HG03439 (cell line): ENCODE measurements around the gene CEP112.

ENCODE experiments used
- ATAC-seq: cut with Tn5 transposase; IDR thresholded peaks from one replicate; pipeline ENCODE4 v1.9.1; 2021; ENCODE audit warnings: mild to moderate bottlenecking, moderate library complexity; ENCODE audit not compliant: unreplicated experiment

The CEP112 gene

DNA sequence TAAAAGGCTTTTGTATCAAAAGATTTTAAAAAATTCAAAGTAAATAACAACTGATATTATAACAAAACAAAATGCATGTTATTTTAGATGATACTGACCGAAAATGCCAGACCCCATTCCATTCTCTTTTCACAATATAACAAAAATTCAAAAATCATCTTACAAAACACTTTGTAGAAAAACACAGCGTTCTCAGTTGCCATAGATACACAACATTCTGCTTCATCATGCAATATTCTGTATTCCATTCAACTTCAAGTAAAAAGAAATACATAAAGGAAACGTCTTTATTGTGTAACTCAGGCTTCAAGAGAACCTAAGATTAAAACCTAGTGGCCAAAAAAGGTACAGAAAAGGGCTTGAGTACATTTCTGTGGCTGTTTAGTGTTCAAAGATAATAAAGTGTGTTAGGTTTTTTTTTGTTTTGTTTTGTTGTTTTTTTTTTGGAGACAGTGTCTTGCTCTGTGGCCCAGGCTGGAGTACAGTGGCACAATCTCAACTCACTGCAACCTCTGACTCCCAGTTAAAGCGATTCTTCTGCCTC lies 250.5 kb downstream of the CEP112 start:
- ATAC-seq, result no peak

DNA sequence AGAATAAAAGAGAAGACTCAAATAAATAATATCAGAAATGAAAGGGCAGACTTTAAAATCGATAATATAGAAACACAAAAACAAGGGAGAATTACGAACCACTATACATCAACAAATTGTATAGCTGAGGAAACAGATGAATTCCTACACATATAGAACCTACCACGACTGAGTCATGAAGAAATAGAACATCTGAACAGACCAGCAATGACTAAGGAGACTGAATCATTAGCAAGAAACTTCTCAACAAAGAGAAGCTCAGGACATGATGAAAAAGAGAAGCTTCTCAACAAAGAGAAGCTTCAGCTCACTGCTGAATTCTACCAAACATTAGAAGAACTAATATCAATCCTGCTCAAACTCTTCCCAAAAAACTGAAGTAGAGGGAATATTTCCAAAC lies 255.9 kb downstream of the CEP112 start:
- no peak for ATAC-seq

DNA sequence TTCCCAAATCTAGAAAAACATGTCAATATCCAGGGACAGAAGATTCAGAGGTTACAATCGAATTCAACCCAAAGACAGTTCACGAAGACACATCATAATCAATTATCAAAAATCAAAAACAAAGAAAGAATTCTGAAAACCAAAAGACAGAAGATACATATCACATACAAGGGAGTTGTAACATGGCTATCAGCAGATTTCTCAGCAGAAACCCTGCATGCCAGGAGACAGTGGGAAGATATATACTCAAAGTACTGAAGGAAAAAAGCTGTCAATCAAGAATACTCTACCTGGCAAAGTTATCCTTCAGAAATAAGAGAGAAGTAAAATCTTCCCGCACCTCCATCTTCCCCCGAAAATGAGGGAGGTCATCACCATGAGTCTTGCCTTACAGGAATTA lies 258.6 kb downstream of the CEP112 start:
- ATAC-seq, result no peak

DNA sequence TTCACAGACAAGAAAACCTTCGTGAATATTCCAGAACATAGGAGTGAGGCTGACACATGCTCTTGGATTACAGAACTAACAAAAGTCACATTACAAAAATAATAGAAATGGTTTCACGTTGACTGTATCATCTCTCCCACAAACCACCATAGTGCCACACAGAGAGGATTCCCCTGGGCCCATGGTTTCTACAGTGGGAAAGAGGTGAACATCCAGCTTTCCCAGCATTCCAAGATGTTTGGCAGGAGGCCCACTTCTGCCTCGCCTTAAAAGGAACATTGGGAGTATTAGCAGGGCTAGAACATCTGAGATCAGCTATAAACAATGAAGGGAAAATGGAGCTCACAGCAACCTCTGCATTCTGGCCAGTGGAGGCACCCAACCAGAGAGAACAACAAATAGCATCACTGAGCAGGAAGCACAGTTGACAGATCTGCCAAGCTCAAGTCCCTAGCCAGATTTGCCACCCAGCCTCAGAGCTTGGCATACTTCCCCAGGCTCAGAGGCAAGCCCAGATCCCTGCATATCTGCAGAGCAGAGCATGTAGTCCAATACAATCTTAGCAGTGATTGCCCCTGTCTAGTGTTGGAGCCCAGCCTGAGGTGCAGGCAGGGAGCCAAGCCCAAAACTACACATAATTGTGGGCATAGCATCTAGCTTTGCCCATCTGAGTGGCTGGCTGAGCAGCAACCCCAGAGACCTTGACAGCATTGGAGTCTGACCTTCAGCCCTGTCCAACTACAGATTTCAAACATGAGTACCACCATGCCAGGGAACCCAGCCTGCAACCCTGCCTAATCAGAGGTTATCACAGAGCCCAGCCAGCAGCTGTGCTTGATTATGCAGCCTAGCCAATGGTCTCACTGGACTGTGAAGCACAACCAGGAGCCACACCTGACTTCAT lies 260.4 kb downstream of the CEP112 start:
- no peak for ATAC-seq

DNA sequence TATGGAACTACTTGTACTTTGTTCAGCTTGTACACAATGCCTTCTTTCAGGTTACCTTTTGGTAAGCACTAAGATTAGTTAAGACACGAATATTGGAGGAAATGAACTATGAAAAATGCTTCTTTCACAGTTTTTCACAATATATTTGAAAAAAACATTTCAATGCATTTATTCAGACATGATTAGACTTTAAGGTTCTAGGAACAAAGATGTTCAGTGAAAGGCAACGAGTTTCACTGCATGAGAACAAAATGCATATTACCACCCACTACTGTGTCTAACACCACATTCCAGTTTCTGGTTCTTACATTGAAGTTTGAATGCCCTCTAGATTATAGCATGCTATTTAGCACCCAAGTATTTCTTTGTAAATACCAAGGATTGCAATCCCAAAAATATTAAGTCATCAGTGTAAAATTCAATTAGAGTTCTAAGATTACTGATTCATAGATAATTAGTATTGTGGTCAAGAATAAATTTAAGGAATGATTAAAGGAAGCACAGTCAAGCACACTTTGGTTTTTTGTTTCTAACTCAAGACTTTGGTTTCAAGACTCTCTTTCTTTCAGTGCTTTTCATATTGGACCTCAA lies 261.7 kb downstream of the CEP112 start:
- no peak for ATAC-seq

DNA sequence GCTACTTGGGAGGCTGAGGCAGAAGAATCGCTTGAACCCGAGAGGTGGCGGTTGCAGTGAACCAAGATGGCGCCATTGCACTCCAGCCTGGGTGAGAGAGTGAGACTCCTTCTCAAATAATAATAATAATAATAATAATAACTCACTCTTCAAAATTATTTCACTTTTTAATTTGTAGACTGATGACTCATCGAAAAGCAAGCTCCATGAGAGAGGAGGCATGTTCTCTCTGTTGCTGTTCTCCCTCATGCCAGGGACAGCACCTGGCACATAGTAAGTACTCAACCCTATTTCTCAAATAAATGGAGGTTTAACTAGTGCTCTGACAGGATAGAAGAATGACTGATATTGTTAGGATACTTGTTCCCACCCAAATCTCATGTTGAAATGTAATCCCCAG lies 265.3 kb downstream of the CEP112 start:
- ATAC-seq, result no peak

DNA sequence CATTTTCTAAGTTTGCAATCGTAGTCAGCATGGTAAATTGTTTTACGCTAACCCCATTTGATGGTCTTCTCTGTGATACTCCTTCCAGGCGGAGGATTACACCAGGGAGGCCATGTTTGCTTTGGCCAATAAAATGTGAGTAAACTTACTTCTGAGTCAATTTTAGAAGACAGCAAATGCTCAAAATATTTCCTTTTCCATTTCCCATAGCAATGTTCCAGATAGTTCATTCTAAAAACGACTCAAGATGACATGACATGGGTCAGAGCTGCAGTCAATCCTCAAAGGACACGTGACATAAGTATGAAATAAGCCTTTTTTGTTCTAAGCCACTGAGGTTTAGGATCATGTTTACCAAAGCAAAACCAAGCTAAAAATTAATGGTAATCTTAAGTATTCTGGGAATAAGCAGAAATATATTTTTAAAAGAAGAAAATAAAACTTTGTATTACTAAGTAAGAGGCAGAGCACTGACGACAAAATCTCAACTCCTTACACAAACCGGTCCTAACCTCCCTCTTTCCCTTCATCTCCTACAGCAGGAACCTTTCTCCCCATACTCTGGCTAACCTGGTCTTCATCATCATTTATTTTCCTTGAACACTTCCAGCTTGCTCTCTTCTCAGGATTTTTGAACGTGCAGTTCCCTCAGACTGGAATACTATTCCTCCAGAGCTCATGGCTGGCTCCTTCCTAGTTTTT lies 266.2 kb downstream of the CEP112 start:
- ATAC-seq, result no peak

DNA sequence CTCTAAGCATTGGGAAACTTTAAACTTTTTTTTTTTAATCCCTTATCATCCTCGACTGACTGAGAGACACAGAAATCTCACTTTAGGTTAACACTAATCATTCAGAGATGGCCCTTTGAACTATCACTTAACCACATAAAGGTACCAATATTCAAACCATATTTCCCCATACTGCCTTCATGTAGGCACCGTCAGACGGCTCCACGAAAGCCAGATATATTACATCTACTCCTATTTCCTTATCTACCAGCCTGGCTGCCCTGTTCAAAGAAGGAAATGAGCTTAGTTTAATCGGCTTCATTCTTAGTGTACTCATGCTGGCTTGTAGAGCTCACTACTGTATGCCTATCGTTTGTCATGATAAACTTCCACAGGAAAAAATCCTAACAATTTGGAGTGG lies 270.9 kb downstream of the CEP112 start:
- no peak for ATAC-seq

DNA sequence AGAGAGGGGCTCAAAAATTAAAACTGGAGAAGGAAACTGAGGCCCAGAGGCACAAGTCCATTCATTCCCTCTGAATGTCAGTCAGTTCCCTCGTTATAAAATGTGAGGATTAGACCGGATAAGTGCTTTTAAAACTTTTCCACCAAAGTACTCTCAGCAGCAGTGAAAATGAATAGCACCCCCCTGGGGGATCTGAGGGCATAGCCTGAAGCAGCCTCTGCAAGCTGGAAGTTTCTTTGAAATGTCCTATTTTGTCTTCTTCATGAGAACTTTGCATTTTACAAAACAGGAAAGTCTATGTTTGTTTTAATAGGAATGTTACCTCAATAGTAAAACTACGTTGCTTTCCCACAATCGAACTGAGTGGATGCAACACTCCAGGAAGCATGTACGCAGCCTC lies 273.0 kb downstream of the CEP112 start:
- no peak for ATAC-seq

DNA sequence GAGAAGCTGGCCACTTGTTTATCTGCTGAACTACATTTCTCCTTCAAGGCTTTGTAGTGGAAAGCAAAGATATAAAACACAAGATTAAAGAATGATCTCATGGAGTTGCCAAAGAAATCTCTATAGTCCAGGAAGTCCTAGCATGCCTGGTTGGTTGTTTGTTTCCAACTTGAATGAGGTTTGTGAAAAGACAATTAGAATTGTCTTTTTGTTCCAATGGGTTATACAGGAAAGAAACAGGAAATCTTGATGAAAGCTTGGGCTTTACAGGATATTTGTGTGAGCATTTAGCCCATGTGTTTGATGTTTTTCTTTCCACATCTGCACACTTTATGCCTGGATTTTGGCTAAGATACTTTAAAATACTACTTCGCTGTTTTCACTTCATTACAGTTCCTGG lies 273.4 kb downstream of the CEP112 start:
- ATAC-seq, result no peak

DNA sequence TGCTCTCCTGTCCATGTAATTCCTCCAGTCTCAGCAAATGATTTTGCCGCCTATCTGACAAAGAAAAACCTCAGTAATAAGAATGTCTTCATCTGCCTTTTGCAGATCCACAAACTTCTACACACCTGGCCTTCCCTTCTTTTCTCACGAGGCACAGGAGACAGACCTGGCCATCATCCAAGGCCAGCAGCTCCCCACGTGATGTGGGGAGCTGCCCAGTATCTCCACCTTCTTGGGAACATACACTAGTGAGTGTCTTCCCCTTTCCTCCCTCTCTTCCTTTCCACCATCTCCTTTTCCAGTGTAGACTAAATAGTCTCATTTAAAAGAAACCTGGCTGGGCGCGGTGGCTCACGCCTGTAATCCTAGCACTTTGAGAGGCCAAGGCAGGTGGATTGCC lies 274.4 kb downstream of the CEP112 start:
- ATAC-seq, result no peak

DNA sequence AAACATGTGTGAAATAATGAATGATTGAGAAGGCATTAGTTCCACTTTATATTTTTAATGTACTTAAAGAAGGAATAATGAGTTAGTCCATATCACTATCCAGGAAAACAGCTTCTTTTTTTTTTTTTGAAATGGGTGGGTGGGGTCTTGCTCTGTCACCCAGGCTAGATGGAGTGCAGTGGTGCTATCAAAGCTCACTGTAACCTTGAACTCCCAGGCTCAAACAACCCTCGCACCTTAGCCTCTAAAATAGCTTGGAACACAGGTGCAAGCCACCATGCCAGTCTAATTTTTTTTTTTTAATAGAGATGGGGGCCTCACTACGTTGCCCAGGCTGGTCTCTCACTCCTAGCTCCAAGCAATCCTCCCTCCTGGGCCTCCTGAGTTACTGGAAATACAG lies 275.5 kb downstream of the CEP112 start:
- no peak for ATAC-seq

DNA sequence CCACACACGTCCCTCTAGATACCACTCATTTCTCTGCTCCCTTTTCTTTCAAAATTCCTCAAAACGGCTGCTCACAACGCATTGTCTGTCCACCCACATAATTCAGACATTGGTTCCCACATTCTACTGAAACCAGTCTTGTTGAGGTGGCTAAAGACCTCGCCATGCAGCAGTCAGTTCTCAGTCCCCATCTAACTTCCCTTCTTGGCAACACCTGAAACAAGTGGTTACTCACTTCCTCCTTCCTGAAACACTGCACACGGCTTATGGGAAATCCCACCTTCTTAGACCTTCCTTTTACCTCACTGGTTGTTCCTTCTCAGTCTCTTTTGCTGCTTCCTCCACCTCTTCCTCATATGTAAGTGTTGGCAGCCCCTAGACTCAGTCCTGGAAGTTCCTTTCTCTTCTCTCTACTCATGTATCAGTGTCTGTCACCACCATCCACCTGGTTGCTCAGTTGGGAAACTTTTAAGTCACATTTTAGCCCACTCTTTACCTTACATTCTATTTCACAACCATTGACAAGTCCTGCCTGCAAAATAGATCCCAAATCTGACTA lies 277.1 kb downstream of the CEP112 start:
- ATAC-seq, result peak; percentile 93

DNA sequence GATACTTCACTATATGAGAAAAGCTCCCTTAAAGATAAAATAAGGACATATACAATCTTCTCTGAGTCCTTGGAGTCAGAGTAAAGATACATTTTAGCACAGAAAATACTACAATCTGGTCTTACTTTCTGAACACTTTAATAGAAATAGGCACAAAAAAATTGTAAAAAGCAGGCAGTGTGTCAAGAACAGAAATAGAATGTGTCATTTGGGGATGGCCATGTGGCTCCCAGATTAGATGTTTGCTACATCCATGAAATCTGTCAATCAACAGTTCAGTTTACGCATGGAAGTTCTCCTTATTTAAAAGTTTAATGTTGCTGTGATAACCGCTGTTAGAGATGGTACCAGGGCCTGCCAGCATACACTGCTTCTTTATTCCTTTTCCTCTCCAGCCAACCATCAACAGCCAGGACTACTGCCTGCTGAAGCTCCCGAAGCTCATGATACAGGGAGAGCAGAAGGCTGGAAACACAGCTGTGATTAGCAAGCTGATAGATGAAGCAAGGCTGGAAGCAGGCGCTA lies 278.5 kb downstream of the CEP112 start:
- no peak for ATAC-seq

DNA sequence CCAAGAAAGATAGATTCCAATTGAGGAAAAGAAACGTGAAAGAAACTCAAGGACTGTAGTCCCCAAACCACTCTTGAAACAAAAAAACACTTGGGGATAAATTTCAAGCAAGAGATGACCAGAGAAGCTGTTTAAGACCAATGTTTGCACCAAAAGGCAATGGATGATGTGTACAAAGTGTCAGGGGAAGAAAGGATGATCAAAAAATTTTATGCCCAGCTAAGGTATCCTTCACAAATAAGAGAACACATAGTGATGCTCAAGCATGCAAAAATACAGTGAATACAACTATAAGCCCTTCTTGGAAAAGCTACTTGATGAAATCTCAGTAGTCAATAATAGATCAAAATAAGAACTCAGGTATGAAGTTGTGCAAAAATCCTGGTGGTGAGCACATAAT lies 281.1 kb downstream of the CEP112 start:
- ATAC-seq, result no peak

DNA sequence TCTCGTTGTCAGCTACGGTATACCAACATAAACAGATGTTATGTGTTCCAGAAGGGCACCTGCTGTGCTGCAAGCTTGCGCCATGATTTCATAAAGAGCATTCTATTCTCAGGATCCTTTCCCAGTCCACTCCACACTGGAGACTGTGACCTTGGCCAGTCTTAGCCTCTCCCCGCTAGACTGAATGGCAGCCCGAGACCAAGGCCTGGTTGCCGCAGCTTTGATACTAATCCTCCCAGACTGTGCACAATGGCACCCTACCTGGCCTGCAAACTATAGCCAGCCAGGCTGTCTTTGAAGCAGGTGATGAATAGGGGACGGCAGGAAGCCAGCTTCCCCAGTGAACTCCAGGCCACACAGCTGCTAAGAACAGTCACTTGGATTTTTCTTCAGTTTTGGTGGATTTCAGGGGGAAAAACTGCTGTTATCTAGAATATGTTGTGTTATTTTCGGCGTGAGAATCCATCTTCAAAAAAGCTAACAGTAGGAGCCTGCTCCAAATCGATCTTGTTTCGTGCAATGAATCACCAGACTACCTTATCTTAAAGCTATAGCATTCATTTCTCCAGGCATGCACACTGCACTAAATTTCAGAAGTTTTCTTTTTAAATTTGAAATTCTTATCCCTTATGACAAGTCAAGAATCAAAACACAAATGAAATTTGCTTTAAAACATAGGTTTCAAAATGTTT lies 289.0 kb downstream of the CEP112 start:
- ATAC-seq, result no peak

DNA sequence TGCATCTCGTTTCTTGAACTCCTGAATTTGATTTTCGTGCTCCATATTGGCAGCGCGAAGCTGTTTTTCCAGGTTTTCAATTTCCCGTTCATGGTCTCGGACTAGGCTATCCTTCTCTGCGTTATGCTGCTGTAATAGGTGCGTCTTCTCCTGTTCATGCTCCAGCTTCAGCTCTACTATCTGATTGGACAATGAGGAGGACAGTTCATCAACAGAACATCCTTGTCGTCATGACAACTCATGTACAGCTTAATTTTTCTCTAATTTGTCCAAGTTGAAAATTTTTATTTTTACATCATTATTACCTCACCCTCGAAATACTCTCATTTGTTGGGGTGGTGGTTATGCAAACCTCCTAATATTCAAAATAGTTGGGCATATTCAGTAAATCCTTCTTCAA lies 289.8 kb downstream of the CEP112 start:
- no peak for ATAC-seq

DNA sequence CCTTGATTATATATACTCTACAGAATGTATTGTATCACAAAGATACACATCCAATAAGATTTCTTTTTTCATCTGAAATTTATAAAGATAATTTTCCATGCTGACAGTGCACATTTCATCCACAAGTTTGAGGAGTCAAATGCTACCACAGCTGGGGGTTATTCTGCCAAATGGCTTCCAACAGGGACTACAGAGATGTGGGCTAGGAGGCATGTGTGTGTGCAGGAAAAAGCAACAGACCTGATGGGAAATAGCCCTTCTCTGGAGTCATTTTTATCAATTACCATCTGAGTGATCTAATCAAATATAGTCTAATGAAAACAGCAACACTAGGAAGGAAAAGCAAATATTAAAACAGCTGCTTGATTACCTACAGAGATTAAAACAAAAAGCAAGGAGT lies 290.5 kb downstream of the CEP112 start:
- ATAC-seq, result no peak

DNA sequence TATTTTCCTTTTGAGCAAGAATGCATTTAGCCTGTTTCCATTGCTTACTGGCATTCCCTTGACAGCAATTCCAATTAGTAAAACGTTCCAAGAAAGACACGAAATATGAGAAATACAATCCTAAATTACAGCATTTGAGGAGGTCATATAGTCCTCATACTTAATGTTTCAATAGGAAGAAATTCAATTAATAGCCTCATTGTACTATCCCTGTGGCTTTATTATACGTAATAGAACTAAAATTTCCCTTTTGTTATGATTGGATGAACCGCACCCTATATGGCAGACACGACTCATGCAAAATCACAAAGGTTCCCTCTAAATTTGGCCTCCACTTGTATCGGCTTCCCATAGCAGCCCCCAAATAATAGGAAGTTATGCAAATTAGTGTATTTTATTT lies 291.7 kb downstream of the CEP112 start:
- no peak for ATAC-seq

DNA sequence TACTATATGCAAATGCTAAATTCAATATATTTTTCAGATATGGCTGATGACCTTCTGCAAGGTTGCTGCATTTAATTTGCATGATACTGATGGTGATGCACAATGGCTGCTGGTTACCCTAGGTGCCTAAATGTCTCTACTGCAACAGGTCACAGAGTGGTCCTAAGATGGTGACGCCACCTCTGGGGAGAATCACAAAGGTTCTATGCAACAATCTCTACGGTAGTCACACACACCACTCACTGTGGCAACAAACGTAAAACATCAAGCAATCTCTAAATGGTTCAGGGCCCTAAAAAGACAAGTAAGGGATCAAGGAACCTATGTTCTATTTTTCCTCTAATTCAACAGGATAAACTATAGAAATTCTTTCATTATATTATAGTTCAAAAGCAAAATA lies 293.3 kb downstream of the CEP112 start:
- ATAC-seq, result no peak

DNA sequence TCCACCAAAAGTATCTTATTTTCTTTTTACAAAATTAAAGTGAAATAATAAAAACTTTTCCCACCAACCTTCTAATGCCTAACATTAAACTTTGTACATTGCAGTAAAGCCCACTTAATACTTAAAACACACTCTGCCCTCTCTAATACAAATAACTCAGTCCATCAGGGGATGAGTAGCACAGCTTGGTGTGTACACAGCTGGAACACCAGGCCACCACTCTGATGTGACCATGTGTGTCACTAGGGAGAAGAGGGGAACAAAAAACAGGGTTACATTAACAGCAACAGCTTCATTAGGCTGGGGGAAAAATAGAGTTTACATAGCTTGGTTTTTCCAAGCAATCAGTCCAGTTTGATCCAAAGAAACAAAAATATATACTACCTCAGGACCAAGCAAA lies 295.0 kb downstream of the CEP112 start:
- no peak for ATAC-seq
